Measurements from ENCODE around the gene SMYD3. TPM values are rescaled to one million over a fixed set of nuclear protein-coding genes. Genes with fewer than 3 reads are reported as not detected.

Gene SMYD3
- total RNA-seq, 2 experiments from 2014 or later = 18.1 to 26.8 TPM

- Mint-ChIP-seq H3K27me3 (no peaks in the 10 kb centered on the region), H3K4me3 (no peak overlapping the region), H3K36me3 (peaks cover 31% of the 10 kb centered on the region), H3K4me1 (peaks cover 4% of the 10 kb centered on the region), H3K27ac (no peak overlapping the region), H3K9me3 (ENCODE audit: low read depth) (peaks cover 12% of the 10 kb centered on the region)
- ATAC-seq = no peak
- CTCF ChIA-PET = no interaction called here
- DNase-seq = no peak
Observed at GRCh38 chr1:246437961-246438360, 69.1 kb downstream of the SMYD3 start.

DNA sequence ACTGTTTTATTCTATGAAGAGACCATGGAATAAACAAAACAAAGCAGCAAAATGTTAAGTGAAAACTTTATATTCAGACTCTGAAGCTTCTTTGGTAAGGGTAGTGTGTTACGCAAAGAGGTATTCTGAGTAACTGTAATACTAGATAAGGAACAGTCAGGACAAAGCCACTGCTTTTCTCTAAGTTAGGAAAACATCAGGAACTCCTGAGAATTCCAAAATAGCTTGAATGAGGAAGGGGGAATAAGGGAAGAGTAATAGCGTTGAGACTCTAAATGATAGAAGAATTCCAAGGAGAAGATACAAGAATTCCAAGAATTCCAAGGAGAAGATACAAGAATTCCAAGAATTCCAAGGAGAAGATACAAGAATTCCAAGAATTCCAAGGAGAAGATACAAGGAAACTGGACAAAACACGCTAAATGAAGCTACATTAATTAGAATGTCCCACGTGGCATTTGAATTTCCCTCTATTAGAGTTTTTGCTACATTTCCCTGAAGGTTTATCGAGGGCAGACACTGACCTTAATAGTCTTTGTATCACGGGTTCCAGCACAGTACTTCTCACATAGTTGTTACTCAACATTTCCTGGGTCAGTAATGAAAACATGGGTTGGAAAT lies 71.5 kb downstream of the SMYD3 start:
- Mint-ChIP-seq H3K9me3 (ENCODE audit: low read depth) (peaks cover 10% of the 10 kb centered on the region), H3K27me3 (no peaks in the 10 kb centered on the region), H3K4me1 (peaks cover 6% of the 10 kb centered on the region), H3K27ac (no peak overlapping the region), H3K4me3 (no peak overlapping the region), H3K36me3 (peaks cover 33% of the 10 kb centered on the region)
- CTCF ChIA-PET = no interaction called here
- DNase-seq = no peak
- ATAC-seq = no peak

DNA sequence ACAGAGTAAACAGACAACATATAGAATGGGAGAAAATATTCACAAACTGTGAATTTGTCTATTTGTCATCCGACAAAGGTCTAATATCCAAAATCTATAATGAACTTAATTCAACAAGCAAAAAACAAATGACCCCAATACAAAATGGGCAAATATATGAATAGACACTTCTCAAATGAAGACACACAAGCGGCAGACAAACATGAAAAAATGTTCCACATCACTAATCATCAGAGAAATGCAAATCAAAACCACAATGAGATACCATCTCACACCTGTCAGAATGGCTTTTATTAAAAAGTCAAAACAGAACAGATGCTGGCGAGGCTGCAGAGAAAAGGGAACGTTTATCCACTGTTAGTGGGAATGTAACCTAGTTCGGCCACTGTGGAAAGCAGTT lies 72.7 kb downstream of the SMYD3 start:
- H3K4me3 Mint-ChIP-seq = no peak overlapping the region
- peaks cover 8% of the 10 kb centered on the region for H3K4me1 Mint-ChIP-seq
- ATAC-seq (no peak), DNase-seq (no peak)
- CTCF ChIA-PET = no interaction called here
- H3K27me3 Mint-ChIP-seq = no peaks in the 10 kb centered on the region
- no peak overlapping the region for H3K27ac Mint-ChIP-seq
- peaks cover 10% of the 10 kb centered on the region for H3K9me3 Mint-ChIP-seq (ENCODE audit: low read depth)
- H3K36me3 Mint-ChIP-seq = peaks cover 37% of the 10 kb centered on the region

DNA sequence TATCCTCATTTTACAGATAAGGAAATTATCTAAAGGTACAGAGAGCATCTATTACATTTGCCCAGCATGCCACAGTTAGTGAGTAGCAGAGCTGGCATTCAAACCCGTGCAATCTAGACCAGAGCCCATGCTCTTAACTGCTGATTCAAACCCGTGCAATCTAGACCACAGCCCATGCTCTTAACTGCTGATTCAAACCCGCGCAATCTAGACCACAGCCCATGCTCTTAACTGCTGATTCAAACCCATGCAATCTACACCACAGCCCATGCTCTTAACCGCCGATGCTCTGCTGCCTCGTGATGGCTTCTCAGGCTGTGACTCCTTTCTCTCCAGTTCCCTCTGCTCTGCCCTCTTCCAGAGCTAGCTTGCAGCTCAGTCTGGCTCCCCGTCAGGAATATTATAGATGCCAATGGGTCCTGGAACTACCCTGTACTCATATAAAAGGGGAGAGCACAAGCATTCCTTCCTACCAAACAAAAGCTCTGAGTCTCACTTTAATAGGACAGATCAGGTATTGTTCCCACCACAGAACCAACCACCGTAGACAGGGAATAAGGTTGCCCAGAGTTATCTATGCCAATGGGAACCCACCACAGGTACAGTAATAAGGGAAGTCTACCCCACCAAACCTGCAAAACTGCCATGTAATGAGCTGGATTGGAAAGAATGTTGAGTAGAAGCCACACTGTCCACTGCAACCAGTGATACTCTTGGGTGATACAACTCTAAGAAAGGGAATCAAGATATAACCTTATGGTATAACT lies 78.4 kb downstream of the SMYD3 start:
- H3K9me3 Mint-ChIP-seq (ENCODE audit: low read depth) = peaks cover 3% of the 10 kb centered on the region
- peak; percentile 93 for ATAC-seq
- H3K27ac Mint-ChIP-seq = peak overlapping the region; percentile 81
- H3K4me1 Mint-ChIP-seq = peaks cover 22% of the 10 kb centered on the region
- H3K27me3 Mint-ChIP-seq = no peaks in the 10 kb centered on the region
- DNase-seq = peak; percentile 87
- CTCF ChIA-PET = no interaction called here
- H3K36me3 Mint-ChIP-seq = peaks cover 22% of the 10 kb centered on the region
- no peak overlapping the region for H3K4me3 Mint-ChIP-seq

DNA sequence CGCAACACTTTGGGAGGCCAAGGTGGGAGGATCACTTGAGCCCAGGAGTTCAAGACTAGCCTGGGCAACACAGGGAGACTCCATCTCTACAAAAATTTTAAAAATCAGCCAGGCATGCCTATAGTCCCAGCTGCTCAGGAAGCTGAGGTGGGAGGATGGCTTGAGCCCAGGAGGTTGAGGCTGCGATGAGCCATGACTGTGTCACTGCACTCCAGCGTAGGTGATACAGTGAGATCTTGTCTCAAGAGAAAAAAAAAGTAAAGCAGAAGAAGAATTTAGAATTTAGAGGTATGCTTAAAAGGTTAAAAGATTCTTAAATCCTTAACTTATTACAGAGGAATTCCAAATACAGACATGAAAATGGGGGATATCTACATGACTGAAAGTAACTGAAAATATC lies 79.5 kb downstream of the SMYD3 start:
- no peaks in the 10 kb centered on the region for H3K27me3 Mint-ChIP-seq
- peaks cover 22% of the 10 kb centered on the region for H3K4me1 Mint-ChIP-seq
- no peak for DNase-seq
- peaks cover 20% of the 10 kb centered on the region for H3K36me3 Mint-ChIP-seq
- H3K4me3 Mint-ChIP-seq = no peak overlapping the region
- CTCF ChIA-PET = no interaction called here
- peak overlapping the region; percentile 81 for H3K27ac Mint-ChIP-seq
- no peaks in the 10 kb centered on the region for H3K9me3 Mint-ChIP-seq (ENCODE audit: low read depth)
- ATAC-seq = no peak

- no peak overlapping the region for H3K27ac Mint-ChIP-seq
- peaks cover 19% of the 10 kb centered on the region for H3K36me3 Mint-ChIP-seq
- DNase-seq = no peak
- H3K9me3 Mint-ChIP-seq (ENCODE audit: low read depth) = no peaks in the 10 kb centered on the region
- peaks cover 21% of the 10 kb centered on the region for H3K4me1 Mint-ChIP-seq
- H3K27me3 Mint-ChIP-seq = no peaks in the 10 kb centered on the region
- H3K4me3 Mint-ChIP-seq = no peak overlapping the region
- CTCF ChIA-PET = no interaction called here
- no peak for ATAC-seq
Observed at GRCh38 chr1:246425895-246426294, 81.2 kb downstream of the SMYD3 start.

GRCh38 chr1:246425139-246425794 lies 81.8 kb downstream of the SMYD3 start:
- H3K36me3 Mint-ChIP-seq = peaks cover 15% of the 10 kb centered on the region
- peaks cover 20% of the 10 kb centered on the region for H3K4me1 Mint-ChIP-seq
- CTCF ChIA-PET = interaction anchor here (0.9 kb wide), 1 partner anchor 34 kb away, joined by 3 read pairs; no protein-coding TSS in a partner anchor

DNA sequence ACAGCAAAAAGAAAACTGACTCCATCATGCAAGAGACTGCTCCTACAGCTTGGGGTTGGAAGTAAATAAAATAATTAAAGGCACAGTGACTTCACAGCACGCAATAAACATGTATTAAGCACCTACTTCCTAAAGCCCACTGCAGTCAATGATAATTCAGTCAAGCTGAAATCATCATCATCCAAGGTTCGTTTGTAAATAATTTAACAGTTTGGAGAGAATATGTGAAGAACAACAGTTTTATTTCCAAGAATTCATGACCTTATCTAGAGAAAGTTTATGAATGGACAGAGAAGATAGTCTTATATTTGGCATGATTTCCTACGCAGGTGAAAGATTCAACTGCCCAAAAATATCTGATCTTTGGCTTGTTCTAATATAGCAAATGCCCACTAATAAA lies 86.8 kb downstream of the SMYD3 start:
- H3K27me3 Mint-ChIP-seq = no peaks in the 10 kb centered on the region
- peaks cover 26% of the 10 kb centered on the region for H3K36me3 Mint-ChIP-seq
- H3K4me1 Mint-ChIP-seq = peaks cover 9% of the 10 kb centered on the region
- DNase-seq (no peak), ATAC-seq (no peak)
- H3K9me3 Mint-ChIP-seq (ENCODE audit: low read depth) = peaks cover 11% of the 10 kb centered on the region
- CTCF ChIA-PET = no interaction called here
- H3K27ac Mint-ChIP-seq = no peak overlapping the region
- H3K4me3 Mint-ChIP-seq = no peak overlapping the region

More at GRCh38 chr1:246425139-246425794, 81.8 kb downstream of the SMYD3 start:
- no peak for DNase-seq
- no peak overlapping the region for H3K27ac Mint-ChIP-seq
- ATAC-seq = no peak
- H3K9me3 Mint-ChIP-seq (ENCODE audit: low read depth) = no peaks in the 10 kb centered on the region
- H3K4me3 Mint-ChIP-seq = no peak overlapping the region
- H3K27me3 Mint-ChIP-seq = no peaks in the 10 kb centered on the region

DNA sequence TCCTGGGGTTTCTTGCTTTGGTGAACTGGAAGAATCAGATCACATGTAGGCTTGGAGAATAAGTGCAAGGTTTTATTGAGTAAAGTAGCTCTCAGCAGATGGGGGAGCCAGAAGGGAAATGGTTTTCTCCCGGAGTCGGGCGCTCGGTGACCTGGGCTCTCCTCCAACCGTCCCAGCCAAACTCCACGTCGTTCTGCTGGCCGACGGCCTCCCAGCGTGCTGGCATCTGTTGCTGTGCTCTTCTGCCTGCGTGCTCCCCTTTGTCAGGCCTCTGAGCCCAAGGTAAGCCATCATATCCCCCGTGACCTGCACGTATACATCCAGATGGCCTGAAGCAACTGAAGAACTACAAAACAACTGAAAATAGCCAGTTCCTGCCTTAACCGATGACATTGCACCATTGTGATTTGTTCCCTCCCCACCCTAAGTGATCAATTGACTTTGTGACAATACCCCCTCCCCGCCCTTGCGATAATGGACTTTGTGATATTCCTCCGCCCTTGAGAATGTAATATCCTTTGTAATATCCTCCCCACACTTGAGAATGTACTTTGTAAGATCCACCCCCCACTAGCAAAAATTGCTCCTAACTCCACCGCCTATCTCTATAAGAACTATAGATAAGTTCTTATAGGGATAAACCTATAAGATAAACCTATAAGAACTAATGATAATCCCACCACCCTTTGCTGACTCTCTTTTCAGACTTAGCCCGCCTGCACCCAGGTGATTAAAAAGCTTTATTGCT lies 88.3 kb downstream of the SMYD3 start:
- Mint-ChIP-seq H3K27me3 (no peaks in the 10 kb centered on the region), H3K27ac (no peak overlapping the region), H3K9me3 (ENCODE audit: low read depth) (peaks cover 11% of the 10 kb centered on the region), H3K4me3 (no peak overlapping the region), H3K4me1 (peaks cover 9% of the 10 kb centered on the region), H3K36me3 (peaks cover 26% of the 10 kb centered on the region)
- CTCF ChIA-PET = no interaction called here
- ATAC-seq (no peak), DNase-seq (no peak)

DNA sequence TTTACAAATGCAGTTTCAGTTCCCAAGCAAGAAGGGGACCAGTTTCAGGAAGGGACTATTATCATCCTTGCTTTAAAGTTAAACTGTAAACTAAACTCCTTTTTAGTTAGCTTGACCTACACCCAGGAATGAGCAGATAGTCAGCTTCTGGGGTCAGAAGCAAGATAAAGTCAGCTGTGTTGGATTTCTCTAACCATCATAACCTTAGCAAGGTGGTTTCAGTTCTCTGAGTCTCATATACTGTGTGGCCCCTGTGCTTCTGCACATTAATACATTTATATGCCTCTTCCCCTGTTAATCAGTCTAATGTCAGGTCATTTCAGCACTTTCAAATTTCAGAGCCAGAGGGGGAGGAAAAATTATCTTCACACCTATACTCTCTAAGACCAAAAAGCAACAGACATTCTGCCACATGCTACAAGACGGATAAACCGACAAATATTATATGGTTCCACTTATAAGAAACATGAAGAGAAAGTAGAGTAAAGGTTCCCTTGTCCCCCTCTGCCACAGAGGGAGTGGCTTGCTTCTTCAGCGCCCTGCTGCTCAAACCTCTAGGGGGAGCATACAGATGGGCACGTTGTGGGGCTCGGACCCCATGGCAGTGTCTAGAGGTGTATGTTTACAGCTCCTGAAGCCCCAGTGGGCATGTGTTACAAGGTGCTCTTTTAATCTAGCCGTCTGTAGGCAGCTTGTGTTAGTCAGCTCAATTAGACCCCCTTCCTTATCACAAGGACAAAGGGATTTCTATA lies 89.1 kb downstream of the SMYD3 start:
- ATAC-seq = no peak
- DNase-seq = no peak
- peaks cover 11% of the 10 kb centered on the region for H3K9me3 Mint-ChIP-seq (ENCODE audit: low read depth)
- peaks cover 26% of the 10 kb centered on the region for H3K36me3 Mint-ChIP-seq
- CTCF ChIA-PET = no interaction called here
- no peak overlapping the region for H3K4me3 Mint-ChIP-seq
- H3K4me1 Mint-ChIP-seq = peaks cover 9% of the 10 kb centered on the region
- H3K27ac Mint-ChIP-seq = no peak overlapping the region
- H3K27me3 Mint-ChIP-seq = no peaks in the 10 kb centered on the region

- ATAC-seq (no peak), DNase-seq (no peak)
- Mint-ChIP-seq H3K4me3 (no peak overlapping the region), H3K9me3 (ENCODE audit: low read depth) (peaks cover 11% of the 10 kb centered on the region), H3K27me3 (no peaks in the 10 kb centered on the region), H3K27ac (no peak overlapping the region), H3K4me1 (peaks cover 9% of the 10 kb centered on the region), H3K36me3 (peaks cover 25% of the 10 kb centered on the region)
- CTCF ChIA-PET = no interaction called here
Observed at GRCh38 chr1:246417152-246417812, 89.8 kb downstream of the SMYD3 start.

GRCh38 chr1:246416261-246416660 lies 90.8 kb downstream of the SMYD3 start:
- ATAC-seq = no peak
- DNase-seq = no peak
- peaks cover 9% of the 10 kb centered on the region for H3K4me1 Mint-ChIP-seq
- peaks cover 31% of the 10 kb centered on the region for H3K36me3 Mint-ChIP-seq
- no peak overlapping the region for H3K4me3 Mint-ChIP-seq
- H3K9me3 Mint-ChIP-seq (ENCODE audit: low read depth) = peaks cover 15% of the 10 kb centered on the region
- no peak overlapping the region for H3K27ac Mint-ChIP-seq
- H3K27me3 Mint-ChIP-seq = no peaks in the 10 kb centered on the region
- CTCF ChIA-PET = no interaction called here
